Endothelial cell of umbilical vein (primary cell): ENCODE data around the gene RAB4A. TPM values are rescaled to one million over a fixed set of nuclear protein-coding genes. Genes with fewer than 3 reads are reported as not detected.

Source experiments
- BruUV-seq: library from RNA; stranded (reverse); fragments of 400-500 nt; replicated peaks from 2 replicates; lab custom pipeline; 2021; lab: Mats Ljungman, UMichigan
- CTCF ChIA-PET: fragments of 300-600, 350-600 bp; sonication (Branson Sonifier 250); formaldehyde crosslinking; loops from one replicate; lab custom pipeline; 2021; ENCODE audit warnings: antibody characterized with exemption, inconsistent platforms; lab: Charles Lee
- POLR2A ChIA-PET: fragments of 300-600, 350-600 bp; sonication (Branson Sonifier 250); formaldehyde crosslinking; loops from one replicate; lab custom pipeline; 2021; ENCODE audit warnings: antibody characterized with exemption, inconsistent platforms; lab: Charles Lee
- DNase-seq: peaks from one replicate; pipeline ENCODE4 v3.0.0-alpha.2; 2011; ENCODE audit warnings: low read depth, low spot score
- FAIRE-seq: peaks from 2 replicates; lab custom pipeline; 2011; peaks lifted over from hg19 to GRCh38; lab: Jason Lieb, UNC
- H2AFZ ChIP-seq: 2 replicates; pipeline ENCODE4 v1.6.0; 2012; ENCODE audit warnings: low read depth, low read length, control low read depth, inconsistent platforms
- H3K27ac ChIP-seq: 2 replicates; pipeline ENCODE4 v1.5.1; 2011; ENCODE audit warnings: low read depth, mild to moderate bottlenecking, control low read depth, low read length, moderate library complexity; ENCODE audit not compliant: insufficient read depth
- H3K27me3 ChIP-seq, 2 experiments: 2 replicates each; pipeline versions ENCODE4 v1.6.0 to v1.6.1; 2011; ENCODE audit warnings: low read length in 2 of 2, mixed read lengths in 1 of 2; ENCODE audit not compliant: control insufficient read depth in 2 of 2, insufficient read depth in 2 of 2
- H3K36me3 ChIP-seq, 2 experiments: 2 replicates in 1 of 2; 3 replicates in 1 of 2; pipeline ENCODE4 v1.5.1; 2011; ENCODE audit warnings: low read length in 2 of 2, mild to moderate bottlenecking in 1 of 2, moderate library complexity in 1 of 2; ENCODE audit not compliant: control insufficient read depth in 2 of 2, insufficient read depth in 2 of 2; ENCODE audit errors: extremely low read depth in 1 of 2
- H3K4me1 ChIP-seq: 3 replicates; pipeline ENCODE4 v1.5.1; 2011; ENCODE audit warnings: mild to moderate bottlenecking, low read length; ENCODE audit not compliant: control insufficient read depth, insufficient read depth; ENCODE audit errors: extremely low read depth
- H3K4me2 ChIP-seq: 2 replicates; pipeline ENCODE4 v1.6.1; 2011; ENCODE audit warnings: low read length, control low read depth, mixed read lengths; ENCODE audit not compliant: insufficient read depth
- H3K4me3 ChIP-seq, 3 experiments: fragments of 200-600 bp in 1 of 3; sonication (generic), shearing (Covaris generic) in 1 of 3; replicated peaks in 1 of 3; 2 replicates each; pipeline ENCODE4 v1.5.1; 2011 to 2016; ENCODE audit warnings: control low read depth in 3 of 3, low read length in 3 of 3, mild to moderate bottlenecking in 2 of 3, inconsistent platforms in 1 of 3, low read depth in 1 of 3, moderate library complexity in 1 of 3; ENCODE audit not compliant: insufficient read depth in 1 of 3
- H3K79me2 ChIP-seq: 2 replicates; pipeline ENCODE4 v1.6.0; 2012; ENCODE audit warnings: low read length, inconsistent platforms; ENCODE audit not compliant: control insufficient read depth, insufficient read depth
- H3K9ac ChIP-seq: replicated peaks from 2 replicates; pipeline ENCODE3; 2011; ENCODE audit warnings: low read length, control low read depth; ENCODE audit not compliant: insufficient read depth; ENCODE audit errors: extremely low read depth
- H3K9me1 ChIP-seq: replicated peaks from 3 replicates; pipeline ENCODE4 v1.6.0; 2011; ENCODE audit warnings: mild to moderate bottlenecking, low read length; ENCODE audit not compliant: control insufficient read depth, insufficient read depth; ENCODE audit errors: extremely low read depth
- H3K9me3 ChIP-seq: replicated peaks from 2 replicates; pipeline ENCODE4 v1.5.1; 2012; ENCODE audit warnings: low read length, inconsistent platforms; ENCODE audit not compliant: control insufficient read depth, insufficient read depth
- H4K20me1 ChIP-seq: replicated peaks from 2 replicates; pipeline ENCODE3; 2011; ENCODE audit warnings: mild to moderate bottlenecking, low read length; ENCODE audit not compliant: control insufficient read depth, insufficient read depth; ENCODE audit errors: extremely low read depth
- EZH2 ChIP-seq: IDR thresholded peaks from 2 replicates; pipeline ENCODE4 v1.6.1; 2012; ENCODE audit warnings: borderline replicate concordance, low read depth, mild to moderate bottlenecking, moderate library complexity, low read length, inconsistent platforms; ENCODE audit not compliant: severe bottlenecking
- FOS ChIP-seq: IDR thresholded peaks from 2 replicates; pipeline ENCODE4 v1.6.1; 2011; ENCODE audit warnings: mild to moderate bottlenecking, low read length, moderate library complexity, borderline replicate concordance; ENCODE audit not compliant: insufficient read depth
- JUN ChIP-seq: IDR thresholded peaks from 2 replicates; pipeline ENCODE4 v1.6.1; 2011; ENCODE audit warnings: borderline replicate concordance, low read depth; ENCODE audit not compliant: insufficient read length, insufficient read depth
- POLR2AphosphoS5 ChIP-seq: IDR thresholded peaks from 2 replicates; pipeline ENCODE4 v1.6.1; 2012; ENCODE audit warnings: low read depth, mild to moderate bottlenecking, control low read depth, low read length, moderate library complexity; ENCODE audit not compliant: insufficient read depth
- dilution Hi-C: fragments of 300-500 bp; cut with MboI; formaldehyde crosslinking; loops from one replicate; pipeline ENCODE4 v1.15.0; 2019; ENCODE audit warnings: low sequenced_read_pairs; ENCODE audit not compliant: extremely low pct_ligation_motif_present
- intact Hi-C: fragments of 100-400 bp; cut with micrococcal nuclease; formaldehyde crosslinking; loops from one replicate; pipeline ENCODE4 v1.10.0; 2022
- polyA plus RNA-seq, 4 experiments: library from polyadenylated mRNA; depleted of rRNA in 3 of 4; stranded (reverse) in 3 of 4; unstranded in 1 of 4; fragments of >200 nt; gene quantifications; 2 replicates each; pipeline versions ENCODE4 v1.2.1 to v1.2.3, GENCODE V29; 2011 to 2012; ENCODE audit warnings: missing spikeins in 1 of 4
- total RNA-seq: library from RNA; stranded (reverse); gene quantifications from 2 replicates; pipeline ENCODE4 v1.2.3, GENCODE V29; 2021
- TF ChIP-seq, protein P1 (sequence below): IDR thresholded peaks from 2 replicates; pipeline ENCODE4 v1.6.1; 2011; ENCODE audit not compliant: insufficient read depth, insufficient read length

RAB4A gene
- total and polyA plus RNA-seq, 2 donors (not counting 3 experiments of a cell fraction or from before 2014, with no cell fraction given) = 14.8 to 52.9 TPM

DNA sequence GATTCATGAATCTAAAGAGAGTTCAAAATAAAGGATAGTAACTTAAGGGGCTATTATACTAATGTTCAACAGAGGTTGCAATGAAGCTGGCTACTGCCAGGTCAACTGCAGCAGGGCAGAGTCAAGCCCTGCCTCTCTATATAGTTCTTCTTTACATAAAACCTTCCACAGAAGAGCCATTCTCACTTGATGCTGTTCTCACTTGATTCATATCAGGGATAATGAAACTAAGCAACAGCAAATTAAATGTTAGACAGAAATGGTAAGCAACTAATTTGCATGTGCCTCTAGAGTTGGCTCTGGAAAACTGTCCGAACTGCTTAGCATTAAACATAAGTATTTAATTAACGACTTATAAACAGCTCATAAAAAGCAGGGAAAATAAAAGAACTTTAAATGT lies 54.5 kb downstream of the RAB4A start:
- ChIA-PET POLR2A (no interaction called here), CTCF (interaction anchor here (1.6 kb wide), 1 partner anchor 67 kb away, joined by 4 read pairs; no protein-coding TSS in a partner anchor)
- Histone ChIP-seq H4K20me1 (no peaks in the 10 kb centered on the region), H2AFZ (no peak overlapping the region), H3K9me3 (no peaks in the 10 kb centered on the region), H3K9me1 (no peaks in the 10 kb centered on the region), H3K4me1 (no peaks in the 10 kb centered on the region), H3K9ac (no peak overlapping the region), H3K36me3 (peaks cover 5 to 8% of the 10 kb centered on the region in 2 experiments), H3K79me2 (no peaks in the 10 kb centered on the region), H3K4me3 (no peak overlapping the region), H3K27ac (no peak overlapping the region), H3K4me2 (no peak overlapping the region), H3K27me3 (no peaks in the 10 kb centered on the region)
- no TSS peak for BruUV-seq
- FAIRE-seq (no peak), DNase-seq (no peak)
- dilution Hi-C loops (no loop called here), intact Hi-C loops (no loop called here)
- no peak for TF ChIP-seq EZH2

DNA sequence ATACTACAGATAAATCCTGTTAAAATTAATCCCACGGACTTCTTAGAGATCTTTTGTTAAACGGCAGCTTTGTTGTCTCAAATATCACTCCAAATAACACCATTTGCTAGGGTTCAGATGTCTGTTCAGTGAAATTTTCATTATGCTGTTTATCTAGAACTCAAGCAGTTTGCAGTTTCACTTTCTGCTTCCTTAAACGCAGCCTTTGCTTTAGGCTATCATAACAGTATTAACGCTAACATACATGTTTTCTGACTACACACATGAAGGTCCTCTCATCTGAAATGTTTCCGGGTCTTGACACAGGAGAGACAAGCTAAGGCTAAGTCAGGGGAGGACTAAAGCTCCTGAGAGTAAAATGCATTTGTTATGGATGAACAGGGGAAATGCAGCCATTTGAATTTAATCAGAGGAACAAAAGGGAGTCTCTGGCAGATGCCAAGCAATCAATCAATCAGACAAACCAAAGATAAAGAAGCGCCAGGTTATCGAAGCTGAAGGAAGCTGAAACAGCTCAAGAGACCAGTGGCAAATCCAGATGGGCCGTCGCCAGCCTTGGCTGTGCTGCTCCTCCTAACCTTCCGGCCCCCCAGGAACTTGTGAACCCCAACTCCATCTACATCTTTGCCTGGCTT lies 55.1 kb downstream of the RAB4A start:
- ChIA-PET POLR2A (no interaction called here), CTCF (interaction anchor here (1.6 kb wide), 1 partner anchor 67 kb away, joined by 4 read pairs; no protein-coding TSS in a partner anchor)
- H3K4me1 ChIP-seq = no peaks in the 10 kb centered on the region
- intact Hi-C loops (no loop called here), dilution Hi-C loops (no loop called here)
- no peaks in the 10 kb centered on the region for H3K79me2 ChIP-seq
- no peak overlapping the region for H3K4me2 ChIP-seq
- no peaks in the 10 kb centered on the region for H3K27me3 ChIP-seq
- H3K4me3 ChIP-seq = no peak overlapping the region
- H2AFZ ChIP-seq = no peak overlapping the region
- no peak overlapping the region for H3K9ac ChIP-seq
- TF ChIP-seq FOS (no peak), POLR2AphosphoS5 (no peak), JUN (no peak), EZH2 (no peak)
- TF ChIP-seq, protein P1, sequence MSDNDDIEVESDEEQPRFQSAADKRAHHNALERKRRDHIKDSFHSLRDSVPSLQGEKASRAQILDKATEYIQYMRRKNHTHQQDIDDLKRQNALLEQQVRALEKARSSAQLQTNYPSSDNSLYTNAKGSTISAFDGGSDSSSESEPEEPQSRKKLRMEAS = no peak
- no peaks in the 10 kb centered on the region for H3K9me3 ChIP-seq
- no peaks in the 10 kb centered on the region for H4K20me1 ChIP-seq
- H3K27ac ChIP-seq = no peak overlapping the region
- DNase-seq (no peak), FAIRE-seq (no peak)
- BruUV-seq = no TSS peak
- no peaks in the 10 kb centered on the region for H3K9me1 ChIP-seq
- H3K36me3 ChIP-seq = peaks cover 5 to 8% of the 10 kb centered on the region in 2 experiments
